Measurements from ENCODE around the gene REV1. TPM values are rescaled to one million over a fixed set of nuclear protein-coding genes. Genes with fewer than 3 reads are reported as not detected.
"Not testable (repeated sequence)": the region's sequence is repeated elsewhere in the genome, so short reads cannot be mapped to it uniquely, and the experiment has no call there.

Gene REV1
- total RNA-seq, 1 donor from 2014 or later, result 27.4 TPM

GRCh38 chr2:99356853-99357252 is 133.0 kb downstream of the REV1 start:
- Histone ChIP-seq H3K4me3 (ENCODE audit: low read depth, low read length) (no peak overlapping the region), H3K27me3 (ENCODE audit: control insufficient read depth, insufficient read depth, low read length) (no peaks in the 10 kb centered on the region), H3K36me3 (ENCODE audit: control insufficient read depth, insufficient read depth, low read length) (no peaks in the 10 kb centered on the region)
- no peak for TF ChIP-seq CTCF (IDR thresholded peaks at IDR 0.05; ENCODE audit: insufficient read depth, low read length, poor library complexity, severe bottlenecking)
- DNase-seq (ENCODE audit: low read depth), result no peak

- H3K36me3 ChIP-seq (ENCODE audit: control insufficient read depth, insufficient read depth, low read length), result not testable (repeated sequence)
Measured at GRCh38 chr2:99354825-99355224, 135.0 kb downstream of the REV1 start.

GRCh38 chr2:99354070-99354469 is 135.7 kb downstream of the REV1 start:
- DNase-seq (ENCODE audit: low read depth), result no peak
- no peak for TF ChIP-seq CTCF (IDR thresholded peaks at IDR 0.05; ENCODE audit: insufficient read depth, low read length, poor library complexity, severe bottlenecking)
- Histone ChIP-seq H3K4me3 (ENCODE audit: low read depth, low read length) (no peak overlapping the region), H3K36me3 (ENCODE audit: control insufficient read depth, insufficient read depth, low read length) (no peaks in the 10 kb centered on the region), H3K27me3 (ENCODE audit: control insufficient read depth, insufficient read depth, low read length) (no peaks in the 10 kb centered on the region)

More at GRCh38 chr2:99354825-99355224, 135.0 kb downstream of the REV1 start:
- H3K27me3 ChIP-seq (ENCODE audit: control insufficient read depth, insufficient read depth, low read length); DNase-seq (ENCODE audit: low read depth); H3K4me3 ChIP-seq (ENCODE audit: low read depth, low read length): not testable (repeated sequence)

Other genes starting within 250 kb of the REV1 start
- not detected in 2 replicates for gene LYG2, start 234.4 kb downstream of the REV1 start, total RNA-seq
- 0.25 and 1.0 TPM in 2 replicates for gene LYG1, start 188.8 kb downstream of the REV1 start, total RNA-seq
- 73.6 and 80.2 TPM in 2 replicates for gene TXNDC9, start 153.7 kb downstream of the REV1 start, total RNA-seq
- gene EIF5B, start 152.6 kb downstream of the REV1 start, total RNA-seq, result 26.4 and 31.8 TPM in 2 replicates